H1 (cell line): Measurements from ENCODE around the gene HAO2.

Experiments
- ATF3 ChIP-seq: IDR thresholded peaks from 2 replicates; pipeline ENCODE4 v1.6.1; 2011; ENCODE audit warnings: low read depth, mild to moderate bottlenecking, low read length; ENCODE audit not compliant: insufficient read depth
- CTCF ChIP-seq, 3 experiments: IDR thresholded peaks; 1 replicate in 2 of 3; 2 replicates in 1 of 3; pipeline versions ENCODE4 v1.5.1 to v1.6.1; 2011; ENCODE audit warnings: low read length in 3 of 3, mild to moderate bottlenecking in 3 of 3, inconsistent platforms in 2 of 3, low read depth in 1 of 3, moderate library complexity in 1 of 3; ENCODE audit not compliant: insufficient read depth in 1 of 3; ENCODE audit errors: control extremely low read depth in 1 of 3
- MAFK ChIP-seq: IDR thresholded peaks from 2 replicates; pipeline ENCODE4 v1.6.1; 2012; ENCODE audit warnings: low read depth, mild to moderate bottlenecking, improper control_type of control experiment, low read length

- TF ChIP-seq CTCF (IDR thresholded peaks at IDR 0.05; ENCODE audit: control extremely low read depth in 1 of 3, insufficient read depth in 1 of 3, low read depth in 1 of 3, low read length in 3 of 3) (no peak), ATF3 (no peak), MAFK (no peak)
These were observed 23.2 kb upstream of the HAO2 start for GRCh38 chr1:119345398-119345797.
